Cerebellar cortex (tissue), 1 donor: Measurements from ENCODE around the gene COL11A1.
A peak's percentile ranks its signal among the peaks of the same experiment; 100 is the strongest.
"Not testable (repeated sequence)": the region's sequence is repeated elsewhere in the genome, so short reads cannot be mapped to it uniquely, and the experiment has no call there.

Source experiments
- DNase-seq: peaks from one replicate; pipeline ENCODE4 v3.0.0-alpha.2; 2015; ENCODE audit warnings: low spot score

COL11A1 gene

DNA sequence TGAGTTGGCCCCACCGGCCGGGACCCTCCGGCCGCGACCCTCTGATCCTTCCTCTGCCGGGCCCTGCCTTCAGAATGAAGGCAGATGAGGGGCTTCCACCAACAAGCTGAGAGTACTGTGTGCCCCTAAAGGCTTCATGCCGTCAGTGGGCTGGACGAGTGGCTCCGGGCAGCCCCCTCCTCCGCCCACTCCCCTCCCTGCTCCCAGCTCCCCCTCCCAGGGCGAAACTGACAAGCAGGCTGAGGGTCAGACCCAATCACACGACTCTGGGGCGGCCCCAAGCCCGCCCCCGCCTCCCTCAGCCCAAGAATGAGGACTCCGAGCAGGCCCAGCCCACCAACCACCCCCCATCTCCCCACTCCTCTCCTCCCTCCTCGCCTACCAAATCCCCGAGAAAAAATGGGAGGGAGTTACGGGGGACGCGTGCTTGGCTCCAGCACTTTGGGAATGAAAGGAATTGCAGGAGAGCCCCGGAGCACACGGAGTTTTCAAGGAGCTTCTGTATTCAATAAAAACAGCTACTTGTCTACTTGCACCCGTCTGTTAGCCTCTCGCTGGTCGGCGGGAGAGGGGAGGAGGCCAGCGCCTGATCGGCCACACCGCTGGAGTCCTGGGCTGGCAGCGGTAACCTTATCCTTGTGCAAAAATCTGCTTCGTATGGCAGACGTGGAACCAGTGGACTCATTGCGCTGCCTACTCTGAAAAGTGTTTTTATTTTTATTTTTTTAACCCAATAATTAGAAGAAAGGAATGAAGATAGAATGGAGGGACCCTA is at the start of gene COL11A1:
COL11A1 (minus strand) TSS at position 147 of the 775 bp plus-strand sequence. CDS start 344 bp downstream, outside the sequence.
- peak; percentile 87 for DNase-seq

DNA sequence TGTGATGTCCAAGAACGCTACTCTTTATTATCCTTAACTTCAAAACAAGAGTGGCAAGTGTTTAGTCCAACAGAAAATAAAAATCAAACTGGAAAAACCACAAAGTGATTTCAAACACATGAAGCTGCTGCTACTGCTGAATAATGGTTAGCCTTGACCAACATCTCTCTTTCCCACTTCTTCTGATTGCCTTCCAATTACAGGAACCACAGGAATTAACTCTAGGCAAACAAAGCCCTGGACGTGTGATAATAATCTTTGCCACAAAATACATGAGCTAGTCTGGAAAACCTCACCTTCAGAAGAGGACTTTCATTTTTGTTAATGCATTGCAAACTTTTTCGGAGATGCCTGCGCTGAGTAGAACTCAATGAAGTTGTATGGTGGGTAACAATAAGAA is 48.6 kb upstream of the COL11A1 start:
- peak; percentile 35 for DNase-seq

DNA sequence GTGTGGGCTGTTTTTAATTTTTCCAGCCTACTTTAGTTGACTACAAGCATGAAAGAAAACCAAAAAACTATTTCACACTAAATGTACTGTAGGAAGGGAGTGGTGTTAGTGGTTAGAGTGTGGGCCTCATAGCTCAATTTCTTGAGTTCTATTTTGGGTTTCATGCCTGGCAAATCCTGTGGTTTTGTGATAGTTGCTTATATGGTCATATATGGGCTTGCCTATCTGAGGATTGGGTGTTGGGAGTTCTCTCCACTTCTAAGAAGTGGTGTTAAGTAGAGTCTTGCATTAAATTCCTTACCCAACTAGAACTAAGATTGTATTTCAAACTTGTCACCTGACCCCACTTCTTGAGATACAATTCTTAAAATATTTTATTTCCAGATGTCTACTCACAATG is 37.8 kb upstream of the COL11A1 start:
- DNase-seq: no peak

DNA sequence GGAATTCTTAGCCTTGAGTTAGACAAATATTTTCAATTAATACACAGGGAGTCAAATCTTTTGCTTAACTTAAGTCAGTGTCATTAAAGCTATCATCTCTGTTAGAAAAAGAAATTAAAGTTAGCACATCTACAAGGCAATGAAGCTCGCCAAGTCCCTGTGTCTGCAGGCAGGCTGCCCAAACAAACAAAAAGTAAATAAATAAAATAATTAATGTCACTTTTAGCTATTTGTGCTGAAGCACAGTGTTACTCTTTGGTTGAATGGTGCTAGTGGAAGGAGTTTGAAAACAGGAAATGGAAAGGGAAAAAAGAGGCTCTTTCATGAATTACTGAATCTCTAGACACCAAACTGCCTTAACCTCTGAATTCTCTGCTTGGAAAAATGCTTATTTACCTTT is 37.1 kb upstream of the COL11A1 start:
- no peak for DNase-seq

DNA sequence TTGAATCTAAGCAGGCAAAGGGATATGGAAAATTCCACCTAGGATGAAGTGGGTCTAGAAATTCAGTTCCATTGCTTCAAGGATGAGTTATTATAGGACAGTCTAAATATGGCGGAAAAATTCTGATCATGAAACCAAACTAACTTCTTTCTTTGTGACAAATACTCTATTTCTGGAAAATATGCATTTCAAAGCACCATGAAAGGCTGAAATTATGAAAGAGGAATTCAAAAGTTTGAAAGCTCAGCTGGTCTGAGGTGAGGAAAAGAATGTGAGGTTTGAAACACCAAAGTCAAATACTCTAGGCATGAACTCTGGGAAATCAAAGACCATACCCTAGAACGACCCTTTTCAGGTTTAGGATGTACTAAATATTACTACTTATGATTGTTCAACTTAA is 36.4 kb upstream of the COL11A1 start:
- DNase-seq: no peak

DNA sequence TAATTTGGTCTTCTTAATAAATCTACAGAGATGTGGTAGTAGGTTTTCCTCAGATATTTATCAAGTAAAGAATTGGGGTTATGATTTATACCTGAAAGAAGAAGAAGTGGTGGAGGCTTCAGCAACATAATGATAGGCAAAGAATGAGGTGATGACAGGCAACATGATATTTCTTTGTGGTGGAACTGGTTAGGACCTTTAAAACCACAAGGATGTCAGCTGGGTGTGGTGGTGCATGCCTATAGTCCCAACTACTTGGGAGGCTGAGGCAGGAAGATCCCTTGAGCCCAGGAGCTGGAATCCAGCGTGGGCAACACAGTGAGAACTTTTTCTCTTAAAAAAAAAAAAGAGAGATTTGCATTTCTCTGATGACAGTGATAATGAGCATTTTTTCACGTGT is 34.1 kb upstream of the COL11A1 start:
- DNase-seq: no peak

DNA sequence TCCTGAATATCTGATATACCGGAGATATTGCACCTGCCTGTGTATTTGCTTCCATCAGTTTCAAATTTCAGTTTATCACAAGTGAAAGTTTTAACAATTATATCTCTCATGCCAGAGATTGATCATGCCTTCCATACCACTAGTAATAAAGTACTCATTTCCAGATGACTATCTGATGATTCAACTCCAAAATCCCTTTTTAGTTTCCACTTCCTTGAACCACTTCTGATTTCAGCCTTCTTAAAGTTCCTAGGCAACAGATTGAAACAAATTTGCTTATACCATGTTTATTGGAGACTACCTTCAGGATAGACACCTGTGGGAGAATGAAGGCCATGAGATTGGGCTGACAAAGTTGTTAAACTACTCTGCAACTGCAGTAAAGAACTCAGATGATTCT is 21.5 kb upstream of the COL11A1 start:
- no peak for DNase-seq

DNA sequence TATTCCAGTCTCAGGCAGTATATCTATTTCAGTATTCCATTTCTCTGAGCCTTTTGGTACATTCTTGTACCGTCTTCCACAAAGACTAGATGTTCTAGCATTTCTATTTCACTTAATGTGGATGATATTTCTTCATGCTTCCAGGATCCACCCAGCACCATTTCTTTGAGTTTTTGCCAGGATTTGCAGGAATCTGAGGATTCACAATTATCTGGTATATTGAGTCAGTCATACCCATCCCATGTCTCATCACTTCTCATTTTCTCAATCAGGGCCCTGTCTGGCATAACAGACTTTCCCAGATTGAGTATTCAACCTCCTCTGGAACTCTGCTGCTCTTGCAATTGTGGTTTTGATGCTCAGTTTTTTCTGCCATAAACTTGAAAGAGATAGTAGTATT is 20.9 kb upstream of the COL11A1 start:
- DNase-seq: no peak

DNA sequence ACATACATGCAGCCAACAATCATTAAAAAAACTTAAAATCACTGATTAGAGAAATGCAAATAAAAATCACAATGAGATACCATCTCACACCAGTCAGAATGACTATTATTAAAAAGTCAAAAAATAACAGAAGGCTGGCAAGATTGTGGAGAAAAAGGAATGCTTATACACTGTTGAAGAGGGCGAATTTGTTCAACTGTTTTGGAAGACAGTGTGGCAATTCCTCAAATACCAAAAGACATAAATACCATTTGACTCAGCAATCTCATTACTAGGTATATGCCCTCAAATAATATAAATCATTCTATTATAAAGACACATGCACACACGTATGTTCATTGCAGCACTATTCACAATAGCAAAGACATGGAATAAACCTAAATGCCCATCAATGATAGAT is 19.9 kb upstream of the COL11A1 start:
- DNase-seq: not testable (repeated sequence)

DNA sequence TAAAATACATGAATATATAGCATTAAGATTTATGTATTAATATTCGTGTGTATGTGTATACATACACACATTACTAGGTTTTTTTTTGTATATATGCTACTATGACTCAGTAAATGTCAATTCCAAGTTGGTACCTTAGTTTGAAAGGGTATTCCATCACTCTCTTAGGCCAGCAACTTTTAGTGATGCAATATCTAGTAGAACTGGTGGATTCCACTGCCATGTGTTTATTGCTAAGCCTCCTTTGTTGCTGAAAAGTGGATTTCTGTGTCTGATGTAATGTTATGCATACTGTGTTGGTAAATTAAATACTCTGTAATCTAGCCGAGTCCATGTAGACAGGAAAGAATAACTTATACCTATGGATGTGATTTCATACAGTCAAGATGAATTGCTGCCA is 16.9 kb upstream of the COL11A1 start:
- no peak for DNase-seq

DNA sequence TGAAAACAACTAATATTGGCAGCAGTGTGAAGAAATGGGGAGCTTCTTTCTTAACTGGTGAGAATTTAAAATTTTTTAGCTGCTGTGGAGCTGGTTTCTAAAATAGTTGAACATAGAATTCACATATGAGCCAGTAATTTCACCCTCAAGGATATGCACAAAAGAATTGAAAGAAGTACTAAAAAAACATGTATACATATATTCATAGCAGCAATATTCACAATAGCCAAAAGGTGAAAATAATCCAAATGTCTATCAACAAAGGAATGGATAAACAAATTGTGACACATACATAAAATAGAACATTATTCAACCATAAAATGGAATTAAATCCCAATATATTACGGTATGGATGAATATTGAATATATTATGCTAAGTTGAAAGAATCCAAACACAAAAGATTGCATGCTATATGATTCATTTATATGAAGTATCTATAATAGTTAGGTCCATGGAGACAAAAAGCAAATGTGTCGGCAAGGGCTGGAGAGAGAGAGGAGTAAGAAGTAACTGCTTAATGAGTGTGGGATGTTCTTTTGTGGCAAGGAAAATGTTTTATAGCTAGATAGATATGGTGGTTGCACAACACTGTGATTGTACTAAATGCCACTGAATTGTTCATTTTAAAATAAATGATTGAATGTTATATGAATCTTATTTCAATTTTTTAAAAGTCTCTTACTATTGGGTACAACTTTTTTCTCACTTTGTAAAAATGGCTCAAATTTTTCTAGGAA is 14.8 kb upstream of the COL11A1 start:
- DNase-seq: no peak

DNA sequence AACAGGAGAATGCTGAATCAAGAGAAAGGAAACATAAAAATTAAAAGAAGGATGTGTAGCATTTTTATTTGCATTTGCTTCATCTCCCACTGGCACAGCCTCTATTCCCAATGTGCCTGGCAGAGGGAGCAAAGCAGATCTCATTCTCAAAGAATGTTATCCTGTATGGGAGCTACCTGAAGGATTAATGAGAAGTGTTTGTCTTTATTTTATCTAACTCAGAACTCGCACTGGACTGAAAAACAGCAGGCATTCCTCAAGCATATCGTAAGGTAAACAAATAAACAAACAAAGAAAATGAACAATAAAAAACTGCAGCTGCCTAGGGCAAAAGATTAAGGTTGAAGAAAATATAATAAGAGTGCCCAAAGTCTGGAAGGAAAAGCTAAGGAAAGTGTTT is 12.7 kb upstream of the COL11A1 start:
- DNase-seq: no peak

DNA sequence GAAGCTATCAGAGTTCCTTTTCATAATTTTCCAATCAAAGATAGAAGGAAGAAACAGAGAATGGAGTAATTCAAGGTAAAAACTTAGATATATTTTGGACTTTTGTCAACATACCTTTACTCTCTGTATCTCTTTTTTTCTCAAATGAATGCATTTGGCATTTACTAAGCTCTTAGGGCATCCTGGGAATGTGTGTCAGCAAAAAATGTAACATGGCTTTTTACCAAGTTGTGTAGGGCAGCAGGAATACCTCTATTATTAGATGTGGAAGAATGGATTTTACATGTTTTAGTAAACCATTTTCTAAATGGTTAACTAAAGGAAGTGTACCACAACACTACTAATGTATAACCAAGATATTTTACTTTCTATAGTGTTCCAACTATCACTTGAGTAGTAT is 4.2 kb upstream of the COL11A1 start:
- DNase-seq: peak; percentile 52

DNA sequence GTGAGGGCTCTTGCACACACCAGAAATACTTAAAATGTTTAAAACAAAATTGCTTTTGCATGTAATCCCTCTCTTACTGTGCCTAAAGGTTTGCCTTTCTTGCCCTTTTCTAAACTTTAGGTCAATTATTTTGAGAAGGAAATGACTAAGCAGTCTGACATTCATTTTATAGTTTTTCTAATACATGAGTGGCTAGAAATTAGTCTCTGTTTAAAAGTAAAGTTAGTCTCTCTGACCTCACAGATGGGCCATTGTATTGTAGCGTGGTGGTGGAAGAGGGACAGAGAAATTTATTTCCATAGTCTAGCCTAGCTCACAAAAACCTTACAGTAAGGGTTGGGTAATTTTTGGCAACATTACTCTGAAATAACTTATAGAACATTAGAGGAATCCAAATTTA is 3.6 kb upstream of the COL11A1 start:
- peak; percentile 80 for DNase-seq

DNA sequence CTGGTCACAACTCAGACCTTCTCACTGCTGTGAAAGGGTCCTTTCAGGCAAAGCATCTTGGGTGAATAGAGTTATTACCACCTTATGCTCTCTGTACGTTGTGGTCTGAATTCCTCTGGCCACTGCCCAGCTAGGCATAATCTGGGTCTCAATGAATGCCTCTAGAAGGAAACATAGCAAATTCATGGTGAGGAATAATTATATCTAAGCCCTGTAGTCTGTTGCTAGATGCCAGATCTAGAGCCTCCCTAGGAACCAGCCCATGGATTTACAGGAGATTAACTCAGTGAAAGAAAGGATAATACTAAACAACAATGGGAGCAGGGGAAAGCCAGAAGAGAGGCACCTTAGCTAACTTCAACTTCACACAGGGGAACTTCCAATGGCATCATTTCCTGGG is 2.4 kb upstream of the COL11A1 start:
- DNase-seq: peak; percentile 80

DNA sequence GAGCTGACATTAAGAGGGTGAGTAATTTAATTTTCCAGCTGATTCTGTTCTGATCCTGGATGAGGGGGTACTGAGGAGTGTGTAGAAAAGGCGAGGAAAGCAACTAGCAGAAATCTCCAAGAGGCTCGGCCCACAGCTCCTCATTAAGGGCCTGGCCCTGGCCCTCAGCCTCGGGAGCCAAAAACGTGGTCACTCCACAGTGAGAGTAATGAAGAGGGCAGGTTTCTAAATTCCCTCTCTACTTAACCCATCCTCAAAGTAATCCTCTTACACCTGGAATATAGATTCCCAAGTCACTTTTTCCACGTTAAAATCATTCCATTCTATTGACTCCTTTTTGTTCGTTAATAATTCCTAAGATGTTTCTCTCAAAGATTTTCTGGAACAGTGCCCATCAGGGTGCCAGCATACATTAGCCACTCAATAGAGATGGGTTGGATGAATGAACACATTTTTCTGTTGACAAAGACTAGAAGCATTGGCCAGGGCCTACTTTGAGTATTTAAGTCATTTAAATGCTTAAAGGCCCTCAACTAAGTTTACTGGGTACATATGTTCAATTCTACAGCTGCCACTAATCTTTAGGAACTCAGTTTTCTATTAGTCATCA is 1.1 kb upstream of the COL11A1 start:
- DNase-seq: peak; percentile 81

DNA sequence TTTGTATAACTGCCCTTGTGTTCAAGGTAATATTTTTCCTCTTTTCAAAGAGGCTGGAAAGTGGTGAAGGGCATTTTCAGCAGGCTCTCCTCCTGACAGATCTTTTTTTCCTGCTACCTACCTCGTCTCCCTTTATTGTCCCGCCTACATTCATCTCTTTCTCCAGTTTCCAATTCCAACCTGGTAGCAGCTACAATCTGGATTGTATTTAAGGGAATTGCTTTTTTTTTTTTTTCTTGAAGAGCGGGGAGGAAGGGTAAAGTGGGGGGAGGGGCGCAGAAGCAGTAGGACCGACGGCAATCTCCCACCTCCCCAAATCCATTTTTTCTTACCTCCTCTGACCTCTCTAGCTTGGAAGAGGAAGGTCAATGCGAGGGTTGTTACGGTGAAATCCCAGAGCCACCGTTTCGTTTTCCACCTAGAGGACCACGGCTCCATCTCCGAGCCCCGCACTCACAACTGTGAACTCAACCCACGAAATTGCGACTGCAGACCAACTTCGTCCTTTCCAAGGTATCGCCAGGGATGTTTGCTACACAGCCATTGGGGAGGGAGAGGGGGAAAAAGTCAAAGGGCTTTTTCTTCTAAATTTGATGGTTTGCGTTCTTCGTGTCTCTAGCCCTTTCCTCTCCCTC is 464 bp downstream of the COL11A1 start:
- DNase-seq: no peak

DNA sequence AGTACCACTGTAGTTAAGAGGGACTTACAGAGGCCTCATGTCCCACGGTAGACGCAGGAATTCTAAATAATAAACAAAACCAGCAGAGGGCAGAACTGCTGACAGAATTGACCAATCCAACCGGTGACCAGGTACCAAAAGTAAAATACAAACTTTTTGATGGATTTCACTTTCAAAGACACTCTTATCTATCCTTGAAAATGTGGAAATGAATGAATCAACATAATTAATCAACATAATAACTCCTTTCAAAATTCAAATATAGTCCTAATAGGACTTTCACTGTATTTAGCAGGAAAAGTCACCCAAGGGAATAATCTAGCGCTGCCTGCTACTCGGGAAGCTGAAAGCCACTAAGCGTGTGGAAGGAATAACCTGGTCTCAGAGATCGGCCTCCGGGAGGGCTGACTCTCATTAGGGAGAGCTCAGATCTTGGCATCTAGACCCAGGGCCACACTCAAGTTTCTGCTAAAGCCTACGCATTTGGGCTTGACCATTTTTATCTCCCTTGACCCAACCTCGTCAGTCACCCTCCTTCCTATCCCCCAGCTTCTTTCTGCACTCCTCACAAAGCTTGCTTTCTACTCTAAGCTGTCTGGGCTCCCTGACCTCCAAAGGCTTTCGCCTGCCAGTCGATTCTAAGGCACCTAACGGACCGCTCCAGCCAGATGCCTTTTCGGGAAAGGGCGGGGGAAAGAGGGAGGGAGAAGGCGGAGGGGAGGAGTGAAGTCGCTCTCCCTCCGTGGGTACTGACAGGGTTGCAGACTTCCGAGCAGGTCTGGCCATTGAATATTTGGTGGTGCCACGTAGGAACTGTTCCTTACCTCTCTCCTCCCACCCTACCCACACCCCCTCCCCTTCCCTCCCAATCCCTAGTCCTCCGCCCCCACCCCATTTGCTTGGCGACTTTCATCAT is 1.6 kb downstream of the COL11A1 start:
- DNase-seq: peak; percentile 72

DNA sequence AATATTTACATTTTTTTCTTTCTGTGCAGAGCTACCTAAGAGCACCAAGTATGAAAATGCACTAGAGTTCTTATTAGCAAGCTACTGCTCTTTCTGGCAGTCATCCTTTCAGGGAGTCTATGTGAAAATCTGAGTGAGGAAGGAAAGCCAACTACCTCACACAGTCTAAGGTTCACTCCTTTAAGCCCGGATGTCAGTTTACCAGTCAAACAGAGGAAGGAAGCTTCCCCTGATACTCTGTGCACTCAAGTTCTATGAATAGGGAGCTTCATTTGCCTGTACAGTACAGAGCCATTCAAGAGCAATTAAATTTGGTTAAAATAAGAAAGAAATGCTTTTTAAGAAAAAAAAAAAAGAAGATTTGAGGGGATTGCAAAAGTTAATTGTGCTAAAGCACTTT is 6.9 kb downstream of the COL11A1 start:
- no peak for DNase-seq

DNA sequence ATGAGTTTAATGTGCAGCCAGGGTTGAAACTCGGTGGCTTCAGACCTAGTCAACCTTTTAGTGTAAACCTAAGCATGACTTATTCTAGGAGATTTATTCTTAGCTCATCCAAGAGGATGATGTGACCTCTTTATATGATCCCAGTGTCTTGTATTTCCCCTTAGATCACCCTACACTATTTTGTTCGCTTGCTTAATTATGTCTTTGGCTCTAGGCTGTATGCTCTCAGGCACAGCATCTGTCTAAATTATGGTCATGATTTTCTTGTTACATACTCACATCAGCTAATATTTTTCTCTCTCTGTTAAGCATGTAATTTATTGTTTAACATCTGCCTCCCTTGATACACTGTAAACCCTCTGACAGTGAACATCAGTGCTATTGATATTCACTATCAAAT is 19.1 kb downstream of the COL11A1 start:
- no peak for DNase-seq

DNA sequence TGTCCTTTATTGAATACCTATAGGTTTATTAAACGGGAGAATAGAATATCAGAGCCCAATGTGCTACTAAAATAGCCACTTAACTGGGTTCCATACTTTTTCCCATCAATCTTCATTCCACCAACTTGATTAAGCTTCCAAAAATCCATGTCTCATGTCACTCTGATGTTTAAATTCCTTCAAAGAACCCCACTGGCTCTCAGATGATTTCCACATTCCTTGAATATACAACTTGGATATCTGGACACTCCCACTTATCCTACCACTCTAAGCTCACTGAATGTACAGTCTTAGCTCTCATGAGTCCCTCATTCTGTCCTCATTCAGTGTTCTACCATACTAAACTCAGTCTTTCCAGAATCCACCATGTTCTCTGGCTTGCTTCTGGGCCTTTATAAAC is 21.1 kb downstream of the COL11A1 start:
- DNase-seq: no peak

DNA sequence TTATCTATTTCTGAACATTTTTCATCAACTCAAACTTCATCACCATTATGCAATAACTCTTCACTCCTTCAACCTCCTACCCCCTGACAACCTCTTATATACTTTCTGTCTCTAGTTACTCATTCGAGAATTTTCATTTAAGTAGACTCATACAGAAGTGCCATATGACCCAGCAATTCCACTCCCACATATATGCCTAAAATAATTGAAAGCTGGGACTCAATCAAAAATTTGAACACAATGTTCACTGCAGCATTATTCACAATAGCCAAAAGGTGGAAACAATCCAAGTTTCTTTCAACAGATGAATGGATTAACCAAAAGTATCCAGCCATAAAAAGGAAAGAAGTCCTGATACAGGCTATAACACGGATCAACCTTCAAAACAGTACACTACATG is 24.1 kb downstream of the COL11A1 start:
- no peak for DNase-seq
